NB4 (cell line): ENCODE results near the gene NELFA.

ENCODE experiments used
- MAX ChIP-seq: IDR thresholded peaks from 2 replicates; pipeline ENCODE4 v1.6.1; 2011; ENCODE audit warnings: low read depth, low read length
- MYC ChIP-seq: IDR thresholded peaks from 2 replicates; pipeline ENCODE4 v1.6.1; 2011; ENCODE audit warnings: low read depth, low read length
- POLR2A ChIP-seq: IDR thresholded peaks from 2 replicates; pipeline ENCODE4 v1.6.1; 2011; ENCODE audit warnings: mild to moderate bottlenecking; ENCODE audit not compliant: insufficient read length; ENCODE audit errors: extremely low read depth
- TF ChIP-seq, protein P1 (sequence below): IDR thresholded peaks from one replicate; pipeline ENCODE4 v1.5.1; 2012; ENCODE audit warnings: low read depth, low read length

DNA sequence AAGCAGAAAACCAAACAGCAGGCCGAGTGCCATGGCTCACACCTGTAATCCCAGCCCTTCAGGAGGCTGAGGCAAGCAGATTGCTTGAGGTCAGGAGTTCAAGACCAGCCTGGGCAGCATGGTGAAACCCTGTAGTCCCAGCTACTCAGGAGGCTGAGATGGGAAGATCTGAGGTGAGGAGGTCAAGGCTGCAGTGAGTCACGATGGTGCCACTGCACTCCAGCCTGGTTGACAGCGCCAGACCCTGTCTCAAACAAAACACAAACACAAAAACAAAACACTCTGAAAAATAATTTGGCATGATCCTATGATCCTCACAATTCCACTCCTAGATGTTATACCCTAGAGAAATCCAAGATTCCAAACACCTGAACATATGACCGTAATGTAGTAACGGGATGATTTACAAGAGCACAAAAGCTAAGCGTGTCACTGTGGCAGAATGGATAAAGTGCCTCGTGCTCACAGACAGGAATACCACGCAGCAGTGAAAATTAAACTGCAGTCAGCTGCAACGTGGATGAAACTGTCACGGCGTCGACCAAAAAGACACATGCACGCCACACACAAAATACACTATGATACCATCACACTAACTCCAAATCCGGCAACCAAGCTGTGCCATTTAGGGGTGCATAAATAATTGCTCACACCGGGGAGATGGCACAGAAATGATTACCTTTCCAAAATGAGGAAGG, 1.7 kb downstream of the NELFA start:
- TF ChIP-seq, protein P1, sequence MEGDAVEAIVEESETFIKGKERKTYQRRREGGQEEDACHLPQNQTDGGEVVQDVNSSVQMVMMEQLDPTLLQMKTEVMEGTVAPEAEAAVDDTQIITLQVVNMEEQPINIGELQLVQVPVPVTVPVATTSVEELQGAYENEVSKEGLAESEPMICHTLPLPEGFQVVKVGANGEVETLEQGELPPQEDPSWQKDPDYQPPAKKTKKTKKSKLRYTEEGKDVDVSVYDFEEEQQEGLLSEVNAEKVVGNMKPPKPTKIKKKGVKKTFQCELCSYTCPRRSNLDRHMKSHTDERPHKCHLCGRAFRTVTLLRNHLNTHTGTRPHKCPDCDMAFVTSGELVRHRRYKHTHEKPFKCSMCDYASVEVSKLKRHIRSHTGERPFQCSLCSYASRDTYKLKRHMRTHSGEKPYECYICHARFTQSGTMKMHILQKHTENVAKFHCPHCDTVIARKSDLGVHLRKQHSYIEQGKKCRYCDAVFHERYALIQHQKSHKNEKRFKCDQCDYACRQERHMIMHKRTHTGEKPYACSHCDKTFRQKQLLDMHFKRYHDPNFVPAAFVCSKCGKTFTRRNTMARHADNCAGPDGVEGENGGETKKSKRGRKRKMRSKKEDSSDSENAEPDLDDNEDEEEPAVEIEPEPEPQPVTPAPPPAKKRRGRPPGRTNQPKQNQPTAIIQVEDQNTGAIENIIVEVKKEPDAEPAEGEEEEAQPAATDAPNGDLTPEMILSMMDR: no peak
- TF ChIP-seq POLR2A (no peak), MYC (no peak), MAX (no peak)
